ENCODE data around the gene GAREM1. TPM values are rescaled to one million over a fixed set of nuclear protein-coding genes. Genes with fewer than 3 reads are reported as not detected.

GAREM1 gene
- total and polyA plus RNA-seq, 9 of the 15 experiments (the other 6 are each of a cell fraction or from before 2014, with no cell fraction given) = 0.03 to 0.33 (median 0.07) TPM; not detected in 1

DNA sequence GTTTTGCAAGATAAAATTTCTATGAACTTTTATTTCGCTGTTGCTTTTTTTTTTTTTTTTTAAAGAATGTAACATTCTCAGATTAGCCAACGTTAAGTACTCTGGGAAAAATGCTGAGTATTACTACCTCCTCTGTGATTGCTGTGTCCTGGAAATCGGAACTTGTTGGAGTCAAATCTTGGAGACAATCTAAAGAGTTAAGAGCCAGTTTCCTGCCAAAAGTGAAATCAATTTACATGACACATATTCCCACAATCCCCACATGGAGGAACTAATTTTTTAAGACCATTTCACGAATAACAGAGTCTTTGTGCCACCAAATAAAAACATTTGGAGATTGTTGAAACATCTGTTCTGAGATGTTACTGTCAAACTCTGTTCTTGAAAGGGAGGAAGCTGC, 153.0 kb downstream of the GAREM1 start:
- Histone ChIP-seq H3K9me1 (ENCODE audit: control insufficient read depth, insufficient read depth, low read length) (no peaks in the 10 kb centered on the region), H3K36me3 (ENCODE audit: control insufficient read depth, insufficient read depth, low read length) (no peaks in the 10 kb centered on the region), H3K4me1 (replicated peaks in 1 of 2; ENCODE audit: control insufficient read depth in 2 of 2, insufficient read depth in 2 of 2, low read length in 2 of 2) (no peaks in the 10 kb centered on the region), H4K20me1 (replicated peaks; ENCODE audit: control insufficient read depth, insufficient read depth, low read length) (no peaks in the 10 kb centered on the region), H3K79me2 (ENCODE audit: control insufficient read depth, insufficient read depth, low read length) (no peaks in the 10 kb centered on the region), H2AFZ (ENCODE audit: low read depth, low read length) (no peak overlapping the region), H3K27me3 (ENCODE audit: control insufficient read depth in 2 of 2, insufficient read depth in 2 of 2, low read length in 2 of 2) (no peaks in the 10 kb centered on the region), H3K9ac (ENCODE audit: insufficient read depth in 1 of 2, low read depth in 2 of 2, low read length in 2 of 2) (no peak overlapping the region), H3K4me2 (ENCODE audit: insufficient read depth, low read length) (no peak overlapping the region), H3K4me3 (no peak overlapping the region), H3K27ac (ENCODE audit: extremely low read depth, low read depth, low read length) (no peak overlapping the region), H3K9me3 (replicated peaks; ENCODE audit: control insufficient read depth, insufficient read depth, low read depth, low read length) (no peaks in the 10 kb centered on the region)
- 0% methylated on average over 4 of the region's 4 CpGs for WGBS (ENCODE audit: insufficient coverage, low coverage, missing lambda C conversion rate)
- no peak for ATAC-seq
- no peak for DNase-seq (ENCODE audit: extremely low read depth in 1 of 4, low spot score in 3 of 4)
- in situ Hi-C loops (cut with MboI) (no loop called here), intact Hi-C loops (cut with micrococcal nuclease) (no loop called here)
- no peak for FAIRE-seq
- POLR2A ChIA-PET = no interaction called here
- BruUV-seq (replicated peaks) = no TSS peak
- CTCF ChIA-PET (ENCODE audit: low intra/inter-chr PET ratio) = no interaction called here
- TF ChIP-seq, protein P1, sequence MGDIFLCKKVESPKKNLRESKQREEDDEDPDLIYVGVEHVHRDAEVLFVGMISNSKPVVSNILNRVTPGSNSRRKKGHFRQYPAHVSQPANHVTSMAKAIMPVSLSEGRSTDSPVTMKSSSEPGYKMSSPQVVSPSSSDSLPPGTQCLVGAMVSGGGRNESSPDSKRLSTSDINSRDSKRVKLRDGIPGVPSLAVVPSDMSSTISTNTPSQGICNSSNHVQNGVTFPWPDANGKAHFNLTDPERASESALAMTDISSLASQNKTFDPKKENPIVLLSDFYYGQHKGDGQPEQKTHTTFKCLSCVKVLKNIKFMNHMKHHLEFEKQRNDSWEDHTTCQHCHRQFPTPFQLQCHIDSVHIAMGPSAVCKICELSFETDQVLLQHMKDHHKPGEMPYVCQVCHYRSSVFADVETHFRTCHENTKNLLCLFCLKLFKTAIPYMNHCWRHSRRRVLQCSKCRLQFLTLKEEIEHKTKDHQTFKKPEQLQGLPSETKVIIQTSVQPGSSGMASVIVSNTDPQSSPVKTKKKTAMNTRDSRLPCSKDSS (IDR thresholded peaks at IDR 0.05; ENCODE audit: low read depth, partially characterized antibody) = no peak
- TF ChIP-seq TEAD4 (IDR thresholded peaks at IDR 0.05; ENCODE audit: low read length) = no peak
- no peak for TF ChIP-seq TEAD4 (CRISPR knock-in tag; IDR thresholded peaks at IDR 0.05; ENCODE audit: borderline replicate concordance)
- TF ChIP-seq, protein P2, sequence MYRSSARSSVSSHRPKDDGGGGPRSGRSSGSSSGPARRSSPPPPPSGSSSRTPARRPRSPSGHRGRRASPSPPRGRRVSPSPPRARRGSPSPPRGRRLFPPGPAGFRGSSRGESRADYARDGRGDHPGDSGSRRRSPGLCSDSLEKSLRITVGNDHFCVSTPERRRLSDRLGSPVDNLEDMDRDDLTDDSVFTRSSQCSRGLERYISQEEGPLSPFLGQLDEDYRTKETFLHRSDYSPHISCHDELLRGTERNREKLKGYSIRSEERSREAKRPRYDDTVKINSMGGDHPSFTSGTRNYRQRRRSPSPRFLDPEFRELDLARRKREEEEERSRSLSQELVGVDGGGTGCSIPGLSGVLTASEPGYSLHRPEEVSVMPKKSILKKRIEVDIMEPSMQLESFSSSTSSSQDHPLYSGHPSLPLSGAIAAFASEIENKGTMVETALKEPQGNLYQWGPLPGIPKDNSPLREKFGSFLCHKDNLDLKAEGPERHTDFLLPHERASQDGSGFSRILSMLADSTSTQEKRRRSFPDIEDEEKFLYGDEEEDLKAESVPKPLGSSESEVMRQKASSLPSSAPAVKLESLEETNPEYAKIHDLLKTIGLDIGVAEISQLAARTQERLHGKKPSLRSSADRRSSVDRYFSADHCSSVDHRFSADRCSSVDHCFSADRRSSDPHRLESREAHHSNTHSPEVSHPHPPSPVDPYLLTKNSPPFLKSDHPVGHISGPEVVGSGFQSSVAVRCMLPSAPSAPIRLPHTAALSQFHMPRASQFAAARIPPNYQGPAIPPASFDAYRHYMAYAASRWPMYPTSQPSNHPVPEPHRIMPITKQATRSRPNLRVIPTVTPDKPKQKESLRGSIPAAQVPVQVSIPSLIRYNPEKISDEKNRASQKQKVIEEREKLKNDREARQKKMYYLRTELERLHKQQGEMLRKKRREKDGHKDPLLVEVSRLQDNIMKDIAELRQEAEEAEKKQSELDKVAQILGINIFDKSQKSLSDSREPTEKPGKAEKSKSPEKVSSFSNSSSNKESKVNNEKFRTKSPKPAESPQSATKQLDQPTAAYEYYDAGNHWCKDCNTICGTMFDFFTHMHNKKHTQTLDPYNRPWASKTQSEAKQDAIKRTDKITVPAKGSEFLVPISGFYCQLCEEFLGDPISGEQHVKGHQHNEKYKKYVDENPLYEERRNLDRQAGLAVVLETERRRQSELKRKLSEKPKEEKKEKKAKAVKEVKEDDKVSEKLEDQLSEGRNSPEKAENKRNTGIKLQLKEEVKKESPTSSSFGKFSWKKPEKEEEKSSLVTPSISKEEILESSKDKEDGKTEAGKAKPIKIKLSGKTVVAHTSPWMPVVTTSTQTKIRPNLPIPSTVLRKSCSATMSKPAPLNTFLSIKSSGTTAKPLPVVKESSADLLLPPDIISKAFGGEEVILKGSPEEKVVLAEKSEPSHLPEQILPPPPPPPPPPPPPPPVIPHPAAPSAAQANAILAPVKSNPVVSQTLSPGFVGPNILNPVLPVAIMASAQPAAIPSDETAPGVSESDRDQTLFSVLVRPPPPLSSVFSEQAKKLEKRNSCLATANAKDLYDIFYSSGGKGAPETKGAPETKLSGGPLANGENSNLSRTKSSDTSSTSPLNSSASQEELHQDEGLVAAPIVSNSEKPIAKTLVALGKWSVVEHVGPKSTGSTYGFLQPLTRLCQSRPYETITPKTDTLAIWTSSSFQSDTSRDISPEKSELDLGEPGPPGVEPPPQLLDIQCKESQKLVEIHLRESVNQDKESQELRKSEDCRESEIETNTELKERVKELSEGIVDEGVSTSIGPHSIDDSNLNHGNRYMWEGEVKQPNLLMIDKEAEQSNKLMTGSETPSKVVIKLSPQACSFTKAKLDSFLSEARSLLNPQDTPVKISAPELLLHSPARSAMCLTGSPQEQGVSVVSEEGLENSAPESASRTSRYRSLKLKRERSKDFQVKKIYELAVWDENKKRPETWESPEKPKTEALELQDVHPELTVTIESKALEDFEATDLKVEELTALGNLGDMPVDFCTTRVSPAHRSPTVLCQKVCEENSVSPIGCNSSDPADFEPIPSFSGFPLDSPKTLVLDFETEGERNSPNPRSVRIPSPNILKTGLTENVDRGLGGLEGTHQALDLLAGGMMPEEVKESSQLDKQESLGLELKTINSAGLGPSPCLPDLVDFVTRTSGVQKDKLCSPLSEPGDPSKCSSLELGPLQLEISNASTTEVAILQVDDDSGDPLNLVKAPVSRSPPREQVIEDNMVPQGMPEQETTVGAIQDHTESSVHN (IDR thresholded peaks at IDR 0.05; ENCODE audit: borderline replicate concordance in 1 of 2, low read depth in 1 of 2) = no peak
- no peak for TF ChIP-seq LARP7 (IDR thresholded peaks at IDR 0.05)
- no peak for TF ChIP-seq ZNF699 (CRISPR knock-in tag; IDR thresholded peaks at IDR 0.05; ENCODE audit: insufficient replicate concordance)
- TF ChIP-seq E2F3 (CRISPR knock-in tag; IDR thresholded peaks at IDR 0.05) = no peak
- no peak for TF ChIP-seq ZNF785 (CRISPR knock-in tag; IDR thresholded peaks at IDR 0.05)
- TF ChIP-seq ZNF584 (CRISPR knock-in tag; IDR thresholded peaks at IDR 0.05; ENCODE audit: low read depth) = no peak
- no peak for TF ChIP-seq TARDBP (IDR thresholded peaks at IDR 0.05)
- no peak for TF ChIP-seq KLF10 (CRISPR knock-in tag; IDR thresholded peaks at IDR 0.05)
- no peak for TF ChIP-seq SMARCB1 (IDR thresholded peaks at IDR 0.05; ENCODE audit: insufficient read length, low read depth)
- TF ChIP-seq ETV5 (CRISPR knock-in tag; IDR thresholded peaks at IDR 0.05; ENCODE audit: low read depth) = no peak
- no peak for TF ChIP-seq ZNF436 (CRISPR knock-in tag; IDR thresholded peaks at IDR 0.05)
- TF ChIP-seq HCFC1 (IDR thresholded peaks at IDR 0.05; ENCODE audit: low read depth, low read length) = no peak
- no peak for TF ChIP-seq NCOA4 (IDR thresholded peaks at IDR 0.05; ENCODE audit: partially characterized antibody)
